Activated B cell treated with CpG ODN at 0.5 μM for 24 hours (primary cell): ENCODE measurements around the gene CMIP. TPM values are rescaled to one million over a fixed set of nuclear protein-coding genes. Genes with fewer than 3 reads are reported as not detected.
"Not testable (repeated sequence)": the region's sequence is repeated elsewhere in the genome, so short reads cannot be mapped to it uniquely, and the experiment has no call there.

Source experiments
- ATAC-seq: fragments of 200-7000 bp; cut with Tn5 transposase; one replicate; pipeline ENCODE4 v1.10.0; 2021; ENCODE audit warnings: low read depth, mild to moderate bottlenecking, moderate library complexity
- CTCF ChIA-PET: fragments of 350-600 bp; sonication (Branson Sonifier 250); formaldehyde crosslinking; loops from one replicate; lab custom pipeline; 2021; ENCODE audit warnings: antibody characterized with exemption; lab: Charles Lee
- POLR2A ChIA-PET: fragments of 350-600 bp; sonication (Branson Sonifier 250); formaldehyde crosslinking; loops from one replicate; lab custom pipeline; 2021; ENCODE audit warnings: antibody characterized with exemption; lab: Charles Lee
- DNase-seq: peaks from one replicate; pipeline ENCODE4 v3.0.0; 2022
- H3K27ac Mint-ChIP-seq: one replicate; pipeline ENCODE4 v1.8.0; 2020; ENCODE audit warnings: mixed read lengths
- H3K27me3 Mint-ChIP-seq: one replicate; pipeline ENCODE4 v1.8.0; 2021; ENCODE audit warnings: mixed read lengths
- H3K36me3 Mint-ChIP-seq: one replicate; pipeline ENCODE4 v1.8.0; 2021; ENCODE audit warnings: low read depth, mixed read lengths
- H3K4me1 Mint-ChIP-seq: one replicate; pipeline ENCODE4 v1.8.0; 2021; ENCODE audit warnings: mixed read lengths
- H3K4me3 Mint-ChIP-seq: one replicate; pipeline ENCODE4 v1.8.0; 2020; ENCODE audit warnings: mild to moderate bottlenecking, mixed read lengths
- H3K9me3 Mint-ChIP-seq: one replicate; pipeline ENCODE4 v1.8.0; 2020; ENCODE audit warnings: mixed read lengths
- intact Hi-C: fragments of 100-400 bp; cut with micrococcal nuclease; formaldehyde crosslinking; loops from one replicate; pipeline ENCODE4 v1.15.1; 2024
- total RNA-seq: library from RNA; stranded (reverse); gene quantifications from 2 replicates; pipeline ENCODE4 v1.2.3, GENCODE V29; 2022
- TF ChIP-seq, protein P1 (sequence below): fragments of 200-600 bp; IDR thresholded peaks from one replicate; pipeline ENCODE4 v1.8.0; 2022; ENCODE audit warnings: antibody characterized with exemption, mild to moderate bottlenecking

CMIP gene
- total RNA-seq, 1 donor from 2014 or later, result 76.3 TPM

DNA sequence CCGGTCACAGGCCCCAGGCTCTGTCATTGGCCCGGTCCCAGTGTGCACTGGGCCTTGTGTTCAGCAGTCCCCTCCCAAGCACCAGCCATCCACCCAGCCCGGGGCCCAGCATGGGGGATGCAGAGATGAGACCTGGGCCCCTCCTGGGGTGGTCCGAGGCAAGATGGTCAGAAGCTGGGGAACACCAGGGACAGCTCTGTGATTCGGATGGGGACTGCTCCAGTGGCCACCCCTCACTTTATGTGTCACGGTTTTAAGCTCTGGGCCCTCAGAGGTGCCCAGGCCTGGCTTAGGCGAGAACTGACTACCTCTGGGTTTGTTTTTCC, 242.5 kb downstream of the CMIP start:
- POLR2A ChIA-PET, result no interaction called here
- no peaks in the 10 kb centered on the region for H3K27me3 Mint-ChIP-seq
- ATAC-seq, result no peak
- H3K27ac Mint-ChIP-seq, result no peak overlapping the region
- TF ChIP-seq, protein P1, sequence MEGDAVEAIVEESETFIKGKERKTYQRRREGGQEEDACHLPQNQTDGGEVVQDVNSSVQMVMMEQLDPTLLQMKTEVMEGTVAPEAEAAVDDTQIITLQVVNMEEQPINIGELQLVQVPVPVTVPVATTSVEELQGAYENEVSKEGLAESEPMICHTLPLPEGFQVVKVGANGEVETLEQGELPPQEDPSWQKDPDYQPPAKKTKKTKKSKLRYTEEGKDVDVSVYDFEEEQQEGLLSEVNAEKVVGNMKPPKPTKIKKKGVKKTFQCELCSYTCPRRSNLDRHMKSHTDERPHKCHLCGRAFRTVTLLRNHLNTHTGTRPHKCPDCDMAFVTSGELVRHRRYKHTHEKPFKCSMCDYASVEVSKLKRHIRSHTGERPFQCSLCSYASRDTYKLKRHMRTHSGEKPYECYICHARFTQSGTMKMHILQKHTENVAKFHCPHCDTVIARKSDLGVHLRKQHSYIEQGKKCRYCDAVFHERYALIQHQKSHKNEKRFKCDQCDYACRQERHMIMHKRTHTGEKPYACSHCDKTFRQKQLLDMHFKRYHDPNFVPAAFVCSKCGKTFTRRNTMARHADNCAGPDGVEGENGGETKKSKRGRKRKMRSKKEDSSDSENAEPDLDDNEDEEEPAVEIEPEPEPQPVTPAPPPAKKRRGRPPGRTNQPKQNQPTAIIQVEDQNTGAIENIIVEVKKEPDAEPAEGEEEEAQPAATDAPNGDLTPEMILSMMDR, result no peak
- H3K4me3 Mint-ChIP-seq, result no peak overlapping the region
- H3K4me1 Mint-ChIP-seq, result no peaks in the 10 kb centered on the region
- H3K36me3 Mint-ChIP-seq, result peaks cover 48% of the 10 kb centered on the region
- intact Hi-C loops, result no loop called here
- CTCF ChIA-PET, result no interaction called here
- no peaks in the 10 kb centered on the region for H3K9me3 Mint-ChIP-seq
- no peak for DNase-seq

DNA sequence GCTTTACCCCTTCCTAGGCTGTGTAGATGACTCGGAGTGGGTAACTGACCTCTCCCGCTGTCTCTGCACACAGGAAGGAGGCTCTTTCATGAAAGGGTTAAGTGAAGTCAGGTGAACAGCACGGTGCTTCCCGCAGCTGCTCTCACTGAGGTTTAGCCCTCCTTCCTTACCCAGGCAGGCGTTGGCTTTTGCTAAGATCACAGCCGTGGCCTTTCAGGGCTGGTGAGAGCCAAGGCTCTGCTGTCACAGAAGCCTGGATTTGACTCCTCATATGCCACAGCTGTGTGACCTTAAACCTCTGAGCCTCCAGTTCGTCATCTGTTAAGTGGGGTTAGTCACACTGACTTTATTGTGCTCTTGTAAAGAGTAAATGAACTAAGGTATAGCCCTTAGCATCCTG, 243.6 kb downstream of the CMIP start:
- ATAC-seq (no peak), DNase-seq (no peak)
- ChIA-PET CTCF (no interaction called here), POLR2A (no interaction called here)
- intact Hi-C loops, result no loop called here
- no peaks in the 10 kb centered on the region for H3K9me3 Mint-ChIP-seq
- no peak overlapping the region for H3K4me3 Mint-ChIP-seq
- H3K4me1 Mint-ChIP-seq, result no peaks in the 10 kb centered on the region
- peaks cover 53% of the 10 kb centered on the region for H3K36me3 Mint-ChIP-seq
- H3K27ac Mint-ChIP-seq, result no peak overlapping the region
- H3K27me3 Mint-ChIP-seq, result no peaks in the 10 kb centered on the region
- TF ChIP-seq, protein P1, result no peak

DNA sequence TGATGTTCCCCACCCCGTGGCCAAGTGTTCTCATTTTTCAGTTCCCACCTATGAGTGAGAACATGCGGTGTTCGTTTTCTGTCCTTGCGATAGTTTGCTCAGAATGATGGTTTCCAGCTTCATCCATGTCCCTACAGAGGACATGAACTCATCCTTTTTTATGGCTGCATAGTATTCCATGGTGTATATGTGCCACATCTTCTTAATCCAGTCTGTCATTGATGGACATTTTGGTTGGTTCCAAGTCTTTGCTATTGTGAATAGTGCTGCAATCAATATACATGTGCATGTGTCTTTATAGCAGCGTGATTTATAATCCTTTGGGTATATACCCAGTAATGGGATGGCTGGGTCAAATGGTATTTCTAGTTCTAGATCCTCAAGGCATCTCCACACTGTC, 244.2 kb downstream of the CMIP start:
- intact Hi-C loops, H3K4me3 Mint-ChIP-seq, CTCF ChIA-PET, POLR2A ChIA-PET, H3K9me3 Mint-ChIP-seq, H3K27ac Mint-ChIP-seq, H3K4me1 Mint-ChIP-seq, ATAC-seq, H3K27me3 Mint-ChIP-seq, DNase-seq: not testable (repeated sequence)
- peaks cover 58% of the 10 kb centered on the region for H3K36me3 Mint-ChIP-seq

DNA sequence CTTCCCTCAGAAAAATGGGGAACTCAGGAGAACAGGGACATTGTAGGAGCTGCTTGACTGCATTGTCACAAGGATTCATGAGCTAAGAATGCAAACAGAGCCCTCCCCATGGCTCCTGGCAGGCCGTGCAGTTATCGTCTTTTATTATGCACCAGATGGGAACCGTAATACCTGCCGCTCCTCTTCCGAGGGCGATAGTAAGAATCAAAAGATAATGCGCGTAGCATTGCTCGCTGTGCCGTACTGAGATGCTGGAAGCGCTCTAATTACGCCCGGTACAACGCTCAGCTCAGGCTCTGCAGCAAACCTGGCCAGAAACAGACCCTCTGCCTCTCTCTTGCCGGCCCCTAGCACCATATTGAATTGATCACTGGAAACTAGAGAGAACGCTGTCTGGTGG, 247.4 kb downstream of the CMIP start:
- TF ChIP-seq, protein P1, result no peak
- DNase-seq (no peak), ATAC-seq (no peak)
- Mint-ChIP-seq H3K36me3 (peaks cover 67% of the 10 kb centered on the region), H3K4me3 (no peak overlapping the region), H3K9me3 (no peaks in the 10 kb centered on the region), H3K27me3 (no peaks in the 10 kb centered on the region), H3K27ac (no peak overlapping the region), H3K4me1 (no peaks in the 10 kb centered on the region)
- POLR2A ChIA-PET, result no interaction called here
- intact Hi-C loops, result no loop called here
- CTCF ChIA-PET, result no interaction called here

DNA sequence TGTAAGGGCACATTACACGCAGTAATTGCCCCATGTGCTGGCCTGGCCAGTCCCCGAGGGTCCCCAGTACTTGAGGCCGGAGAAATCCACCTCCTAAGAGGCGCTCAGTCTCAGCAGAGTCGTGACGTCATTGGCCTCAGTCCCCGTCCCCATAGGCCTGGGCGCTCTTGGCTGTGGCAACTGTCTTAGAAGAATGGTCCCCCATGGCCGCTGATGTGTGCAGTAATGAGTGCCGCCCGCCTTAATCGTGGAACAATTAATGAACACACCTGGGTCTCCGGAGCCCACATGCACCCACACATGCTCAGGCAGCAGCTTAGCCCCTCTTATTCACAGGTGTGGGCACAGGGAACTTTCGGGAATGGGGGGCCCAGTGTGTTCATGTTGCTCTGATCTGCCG, 248.0 kb downstream of the CMIP start:
- TF ChIP-seq, protein P1, result no peak
- ATAC-seq (no peak), DNase-seq (no peak)
- intact Hi-C loops, result no loop called here
- no peaks in the 10 kb centered on the region for H3K4me1 Mint-ChIP-seq
- ChIA-PET CTCF (no interaction called here), POLR2A (no interaction called here)
- H3K9me3 Mint-ChIP-seq, result no peaks in the 10 kb centered on the region
- H3K4me3 Mint-ChIP-seq, result no peak overlapping the region
- H3K36me3 Mint-ChIP-seq, result peaks cover 71% of the 10 kb centered on the region
- no peak overlapping the region for H3K27ac Mint-ChIP-seq
- no peaks in the 10 kb centered on the region for H3K27me3 Mint-ChIP-seq

DNA sequence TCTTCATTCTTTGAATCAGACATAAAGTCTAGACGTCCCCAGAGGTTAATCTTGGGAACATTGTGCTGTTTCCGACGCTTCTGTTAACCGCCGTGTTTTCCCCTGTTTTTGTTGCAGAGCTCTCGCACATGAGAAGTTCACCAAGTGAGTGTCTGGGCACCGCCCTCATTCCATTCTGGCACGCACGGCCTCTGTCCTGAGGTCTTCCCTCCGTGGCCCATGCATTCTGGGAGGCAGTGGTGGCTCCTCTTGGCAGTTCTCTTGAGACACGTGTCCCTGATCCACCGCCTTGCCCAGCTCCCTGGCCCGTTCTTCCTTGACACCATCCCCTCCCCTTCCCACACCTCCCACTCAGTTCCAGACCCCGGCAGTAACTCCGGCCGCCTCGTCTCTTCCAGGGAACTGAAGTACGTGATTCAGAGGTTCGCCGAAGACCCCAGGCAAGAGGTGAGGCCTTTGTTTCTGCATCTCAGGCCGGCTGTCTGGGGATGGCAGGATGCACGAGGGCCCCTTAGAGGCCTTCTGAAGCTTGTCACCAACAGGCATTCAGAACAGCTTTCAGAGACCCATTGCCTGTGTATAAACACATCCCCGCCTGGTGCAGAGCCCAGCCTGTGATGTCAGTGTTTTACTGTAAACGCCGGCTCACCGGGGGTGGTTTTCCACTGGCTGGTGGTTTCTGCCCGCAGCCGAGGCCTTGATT, 248.6 kb downstream of the CMIP start:
- Mint-ChIP-seq H3K4me1 (no peaks in the 10 kb centered on the region), H3K27ac (no peak overlapping the region), H3K36me3 (peaks cover 72% of the 10 kb centered on the region), H3K27me3 (no peaks in the 10 kb centered on the region), H3K4me3 (no peak overlapping the region), H3K9me3 (no peaks in the 10 kb centered on the region)
- ChIA-PET CTCF (no interaction called here), POLR2A (no interaction called here)
- intact Hi-C loops, result no loop called here
- ATAC-seq (no peak), DNase-seq (no peak)
- TF ChIP-seq, protein P1, result no peak
